Stomach (tissue), 9 donors: ENCODE measurements around the gene WDR76. TPM values are rescaled to one million over a fixed set of nuclear protein-coding genes. Genes with fewer than 3 reads are reported as not detected.

ENCODE experiments used
- DNase-seq, 2 donors: peaks; one replicate each; pipeline versions ENCODE4 v3.0.0 to v3.0.0-alpha.2; 2013 to 2019
- H3K27ac ChIP-seq, 5 donors: fragments of 200-600 bp in 4 of 5; sonication (generic) in 4 of 5; one replicate each; pipeline ENCODE4 v1.5.1; 2013 to 2019; ENCODE audit warnings: mild to moderate bottlenecking in 1 of 5, moderate library complexity in 1 of 5
- H3K27me3 ChIP-seq, 3 donors: fragments of 200-600 bp; sonication (generic); one replicate each; pipeline ENCODE4 v1.5.1; 2017 to 2019; ENCODE audit warnings: mixed run types in 1 of 3
- H3K36me3 ChIP-seq, 4 donors: fragments of 200-600 bp; sonication (generic); 1 replicate in 3 of 4; 2 replicates in 1 of 4; pipeline ENCODE4 v1.5.1; 2016 to 2019
- H3K4me1 ChIP-seq, 4 donors: fragments of 200-600 bp; sonication (generic); one replicate each; pipeline ENCODE4 v1.5.1; 2016 to 2019
- H3K4me3 ChIP-seq, 4 donors: fragments of 200-600 bp; sonication (generic) in 3 of 4; one replicate each; pipeline ENCODE4 v1.5.1; 2016 to 2019; ENCODE audit warnings: mild to moderate bottlenecking in 1 of 4
- H3K9me3 ChIP-seq, 4 donors: fragments of 200-600 bp; sonication (generic); one replicate each; pipeline ENCODE4 v1.5.1; 2016 to 2019
- CTCF ChIP-seq, 7 experiments: fragments of 450-650 bp in 4 of 7; fragments of 200-600 bp in 3 of 7; sonication (generic) in 3 of 7; IDR thresholded peaks; one replicate each; pipeline ENCODE4 v1.5.1; 2016 to 2019; ENCODE audit warnings: antibody characterized with exemption in 7 of 7, control low read depth in 2 of 7, mild to moderate bottlenecking in 1 of 7
- EP300 ChIP-seq: sonication (generic); formaldehyde crosslinking; IDR thresholded peaks from one replicate; pipeline ENCODE4 v1.6.1; 2017; ENCODE audit warnings: antibody characterized with exemption
- POLR2A ChIP-seq, 4 donors: fragments of 450-650 bp; IDR thresholded peaks; one replicate each; pipeline ENCODE4 v1.6.1; 2016; ENCODE audit warnings: antibody characterized with exemption in 4 of 4, control low read depth in 2 of 4, mild to moderate bottlenecking in 1 of 4, moderate library complexity in 1 of 4
- POLR2AphosphoS5 ChIP-seq, 3 donors: sonication (generic); formaldehyde crosslinking; IDR thresholded peaks; one replicate each; pipeline ENCODE4 v1.6.1; 2016; ENCODE audit warnings: antibody characterized with exemption in 3 of 3
- WGBS, 5 donors: extraction: QIAGEN DNeasy Blood & Tissue Kit in 3 of 5; methylation state at CpG; one replicate each; pipeline versions ENCODE4 v1.1.5 to v1.1.7; 2013 to 2018; 5-methylcytosine and 5-hydroxymethylcytosine counted together
- intact Hi-C: fragments of 100-400 bp; cut with DNase I; formaldehyde crosslinking; loops from one replicate; pipeline ENCODE4 v1.15.1; 2023; ENCODE audit warnings: low total_unique reads
- polyA plus RNA-seq, 3 donors: library from polyadenylated mRNA; stranded (reverse); fragments of 200-250 nt; gene quantifications; one replicate each; pipeline ENCODE4 v1.2.3, GENCODE V29; 2013
- total RNA-seq, 5 donors: library from RNA; depleted of rRNA; stranded (reverse); fragments of >200 nt; gene quantifications; one replicate each; pipeline versions ENCODE4 v1.1.0 to v1.2.3, GENCODE V29; 2014 to 2016
- donor health status: healthy with polysubstance abuse.
- donor health status: Bipolar disorder and iron deficiency.
- donor health status: healthy.

The WDR76 gene
- total and polyA plus RNA-seq, 8 donors: 1.2 to 14.5 (median 3.8) TPM

- H3K4me3 ChIP-seq: no peak overlapping the region
- peak overlapping the region in 1 of 5 donors; percentile 35 for H3K27ac ChIP-seq
- intact Hi-C loops: no loop called here
- peaks cover 11 to 15% (median 12%) of the 10 kb centered on the region in 4 donors for H3K36me3 ChIP-seq
- H3K27me3 ChIP-seq: no peaks in the 10 kb centered on the region
- 94 to 100% (median 97%) methylated on average over 3 of the region's 3 CpGs for WGBS, 5 donors
- TF ChIP-seq POLR2AphosphoS5 (IDR thresholded peaks at IDR 0.05): no peak
- no peak for TF ChIP-seq CTCF (IDR thresholded peaks at IDR 0.05)
- TF ChIP-seq EP300: no peak
- TF ChIP-seq POLR2A (IDR thresholded peaks at IDR 0.05): no peak
- no peaks in the 10 kb centered on the region for H3K9me3 ChIP-seq
- no peak for DNase-seq
- H3K4me1 ChIP-seq: peaks cover 15 to 21% (median 18%) of the 10 kb centered on the region in 4 donors
Measured at GRCh38 chr15:43789409-43789808, 37.4 kb upstream of the WDR76 start.

GRCh38 chr15:43791993-43792760 is 34.6 kb upstream of the WDR76 start, which contains the start of gene SERF2:
TSS of gene SERF2 (plus strand) at chr15:43792320. CDS start at chr15:43792377, 57 bp downstream.
- DNase-seq: peak; percentile 100
- peak within 1 kb of the TSS; percentile 94 to 99 (median 99) for H3K27ac ChIP-seq
- H3K9me3 ChIP-seq: no peaks in the 10 kb centered on the region
- H3K4me1 ChIP-seq: peaks cover 31 to 49% (median 44%) of the 10 kb centered on the region in 4 donors
- peak within 1 kb of the TSS; percentile 63 to 99 (median 86) for H3K4me3 ChIP-seq
- TF ChIP-seq EP300 (no peak), POLR2A (IDR thresholded peaks at IDR 0.05) (peak in 2 of 4 donors; percentile 99), POLR2AphosphoS5 (IDR thresholded peaks at IDR 0.05) (peak; percentile 99 to 100 (median 100))
- H3K36me3 ChIP-seq: peaks cover 30 to 42% (median 40%) of the 10 kb centered on the region in 4 donors
- H3K27me3 ChIP-seq: no peaks in the 10 kb centered on the region
- WGBS, 5 donors: 0 to 1% (median 0%) methylated on average over 35 to 66 of the region's 66 CpGs
- intact Hi-C loops: no loop called here

DNA sequence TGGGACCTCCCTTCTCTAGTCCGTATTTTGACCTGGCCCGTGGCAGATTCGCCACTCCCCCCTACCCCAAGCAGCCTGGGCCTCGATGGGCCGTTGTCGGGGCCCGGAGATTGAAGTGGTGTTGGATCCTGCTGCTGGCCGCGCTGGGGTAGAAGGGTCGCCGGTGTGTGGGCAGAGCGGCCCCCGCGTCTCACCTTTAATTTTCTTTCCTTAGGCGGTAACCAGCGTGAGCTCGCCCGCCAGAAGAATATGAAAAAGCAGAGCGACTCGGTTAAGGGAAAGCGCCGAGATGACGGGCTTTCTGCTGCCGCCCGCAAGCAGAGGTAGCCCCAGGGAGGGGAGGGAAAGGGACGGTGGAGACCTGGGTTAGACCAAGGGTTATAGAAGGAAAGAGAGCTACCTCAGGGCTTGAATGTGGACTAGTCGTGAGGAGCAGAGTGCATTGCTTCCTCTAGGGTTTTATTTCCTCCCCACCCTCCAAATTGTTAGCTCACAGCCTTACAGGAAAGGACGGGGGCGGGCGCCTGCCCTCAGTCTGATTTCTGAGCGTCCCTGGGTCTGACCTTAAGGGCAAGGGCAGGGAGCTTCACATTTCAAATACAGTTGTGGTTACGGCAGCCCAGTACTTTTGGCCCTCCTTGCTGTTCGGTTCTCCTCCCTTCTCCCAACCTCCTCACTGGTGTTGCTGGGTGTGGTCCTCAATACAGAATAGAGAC is 33.9 kb upstream of the WDR76 start:
- WGBS, 5 donors: 1% methylated on average over 33 of the region's 33 CpGs
- Histone ChIP-seq H3K4me3 (peak overlapping the region; percentile 63 to 99 (median 86)), H3K9me3 (no peaks in the 10 kb centered on the region), H3K36me3 (peaks cover 30 to 50% (median 47%) of the 10 kb centered on the region in 4 donors), H3K27ac (peak overlapping the region; percentile 94 to 99 (median 99)), H3K27me3 (no peaks in the 10 kb centered on the region), H3K4me1 (peaks cover 31 to 56% (median 52%) of the 10 kb centered on the region in 4 donors)
- TF ChIP-seq POLR2A (IDR thresholded peaks at IDR 0.05) (no peak), CTCF (IDR thresholded peaks at IDR 0.05) (no peak), EP300 (no peak), POLR2AphosphoS5 (IDR thresholded peaks at IDR 0.05) (peak in 2 of 3 donors; percentile 14 to 60)
- peak in 1 of 2 donors; percentile 74 for DNase-seq
- intact Hi-C loops: no loop called here

DNA sequence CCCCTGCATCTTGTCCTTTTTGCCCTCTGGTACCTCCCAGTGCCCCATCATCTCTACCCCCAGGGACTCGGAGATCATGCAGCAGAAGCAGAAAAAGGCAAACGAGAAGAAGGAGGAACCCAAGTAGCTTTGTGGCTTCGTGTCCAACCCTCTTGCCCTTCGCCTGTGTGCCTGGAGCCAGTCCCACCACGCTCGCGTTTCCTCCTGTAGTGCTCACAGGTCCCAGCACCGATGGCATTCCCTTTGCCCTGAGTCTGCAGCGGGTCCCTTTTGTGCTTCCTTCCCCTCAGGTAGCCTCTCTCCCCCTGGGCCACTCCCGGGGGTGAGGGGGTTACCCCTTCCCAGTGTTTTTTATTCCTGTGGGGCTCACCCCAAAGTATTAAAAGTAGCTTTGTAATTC is 33.2 kb upstream of the WDR76 start:
- peak in 1 of 2 donors; percentile 30 for DNase-seq
- no peaks in the 10 kb centered on the region for H3K27me3 ChIP-seq
- peak overlapping the region; percentile 63 to 99 (median 86) for H3K4me3 ChIP-seq
- 66 to 75% (median 68%) methylated on average over 10 of the region's 10 CpGs for WGBS, 5 donors
- H3K4me1 ChIP-seq: peaks cover 31 to 64% (median 59%) of the 10 kb centered on the region in 4 donors
- H3K36me3 ChIP-seq: peaks cover 30 to 55% (median 51%) of the 10 kb centered on the region in 4 donors
- TF ChIP-seq EP300 (no peak), POLR2AphosphoS5 (IDR thresholded peaks at IDR 0.05) (no peak), POLR2A (IDR thresholded peaks at IDR 0.05) (no peak), CTCF (IDR thresholded peaks at IDR 0.05) (no peak)
- intact Hi-C loops: no loop called here
- no peaks in the 10 kb centered on the region for H3K9me3 ChIP-seq
- peak overlapping the region; percentile 94 to 99 (median 99) for H3K27ac ChIP-seq
